ENCODE measurements around the gene RIIAD1. TPM values are rescaled to one million over a fixed set of nuclear protein-coding genes. Genes with fewer than 3 reads are reported as not detected.

Gene RIIAD1
- polyA plus RNA-seq, 10 donors = 0.59 to 1.8 (median 0.78) TPM; not detected in 3

DNA sequence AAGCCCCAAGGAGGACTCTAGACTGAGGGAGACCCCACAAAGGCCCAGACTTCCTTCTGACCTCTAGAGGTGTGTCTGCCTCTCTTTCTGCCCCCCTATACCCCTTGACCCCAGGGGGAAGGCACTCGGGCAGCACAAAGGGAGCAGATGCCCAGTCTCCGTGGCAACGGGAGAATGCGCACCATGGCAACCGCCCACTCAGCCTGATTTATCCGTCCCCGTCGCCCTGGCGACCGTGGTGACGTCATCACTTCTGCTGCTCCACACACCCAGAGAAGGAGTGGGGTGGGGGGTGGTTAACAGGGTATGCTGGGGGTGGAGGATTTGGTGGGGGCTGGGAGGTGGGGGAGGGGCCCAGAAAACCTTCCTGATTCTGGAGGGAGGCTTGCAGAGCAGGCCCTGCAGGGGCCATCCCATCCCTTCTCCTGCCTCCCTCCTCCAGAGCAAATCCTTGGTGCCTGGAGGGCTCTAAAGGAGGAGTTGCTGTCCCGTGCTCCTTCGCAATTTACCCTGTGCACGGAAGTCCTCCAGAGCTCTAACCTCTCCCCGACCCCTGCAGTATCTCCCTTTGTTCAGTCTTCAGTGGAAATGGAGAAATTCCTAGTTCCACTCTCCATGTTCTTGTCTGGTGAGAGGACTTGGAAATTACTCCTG is 11.0 kb upstream of the RIIAD1 start:
- DNase-seq = no peak

DNA sequence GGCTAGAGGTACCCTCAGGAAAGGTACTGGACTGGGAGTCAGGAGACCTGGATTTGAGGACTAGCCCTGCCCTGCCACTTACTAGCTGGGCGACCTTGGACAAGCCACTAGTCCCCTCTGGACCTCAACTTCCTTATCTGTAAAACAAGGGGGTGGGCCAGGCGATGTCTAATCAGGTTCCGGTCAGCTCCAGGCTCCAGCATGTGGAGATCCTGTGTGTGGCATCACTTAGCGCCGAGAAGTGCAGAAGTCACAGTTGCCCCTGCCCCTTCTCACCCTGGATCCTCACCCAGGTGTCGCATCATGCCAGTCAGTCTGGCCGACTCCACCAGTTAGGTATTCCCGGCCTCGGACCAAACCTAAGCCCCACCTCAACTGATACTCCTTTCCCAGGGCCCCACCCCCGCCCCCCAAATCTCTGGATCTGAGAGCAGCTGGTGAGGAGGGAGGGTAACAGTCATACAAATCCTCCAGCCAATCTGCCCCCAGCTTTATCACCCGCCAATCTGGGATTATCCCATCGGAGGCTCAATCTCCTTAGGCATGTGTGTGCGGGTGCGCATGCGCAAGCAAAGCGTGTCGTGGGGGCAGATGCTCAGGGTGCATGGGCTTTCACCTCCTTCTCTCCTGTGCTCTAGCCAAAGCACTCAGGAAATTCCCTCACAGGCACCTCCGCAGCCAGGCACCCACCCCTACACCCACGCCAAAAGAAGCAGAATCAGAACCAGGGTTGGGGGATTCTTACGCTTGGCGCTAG is 10.1 kb upstream of the RIIAD1 start:
- DNase-seq = no peak

DNA sequence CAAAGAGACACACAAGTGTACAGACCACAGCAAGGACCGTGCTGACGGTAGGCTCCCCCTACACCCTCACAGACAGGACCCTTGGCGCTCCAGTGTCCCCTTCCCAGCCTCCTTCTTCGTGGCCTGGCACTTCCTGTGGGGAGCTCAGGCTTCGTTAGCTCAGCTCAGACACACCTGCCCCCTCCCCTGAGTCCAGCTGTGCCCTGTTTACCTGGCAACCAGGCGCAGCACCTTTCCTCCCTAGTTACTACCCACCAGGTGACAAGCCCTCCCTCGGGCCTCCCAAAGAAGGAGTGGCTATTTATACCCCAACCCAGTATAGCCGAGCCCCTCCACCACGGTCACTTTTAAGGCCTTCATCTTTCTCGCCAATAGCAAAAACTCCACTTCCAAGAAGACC is 9.4 kb upstream of the RIIAD1 start:
- no peak for DNase-seq

DNA sequence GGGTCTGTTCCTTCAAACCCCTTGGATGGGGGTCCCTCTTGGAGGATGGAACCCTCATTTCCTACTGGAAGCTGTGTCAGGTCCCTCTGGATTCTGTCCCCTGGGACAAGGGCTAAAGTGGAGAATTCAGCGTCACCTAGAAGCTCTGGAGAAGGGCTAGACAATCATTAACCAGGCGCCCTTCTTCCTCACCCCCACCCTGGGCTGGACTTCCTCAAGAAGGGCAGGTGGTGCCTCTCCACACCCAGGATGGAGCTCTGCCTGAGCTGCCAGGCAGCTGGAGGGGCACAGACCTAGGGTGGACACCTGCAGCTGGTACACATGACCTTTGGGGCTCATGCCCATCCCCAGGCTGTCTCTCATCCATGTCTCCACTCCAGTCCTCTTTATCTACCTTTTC is 8.3 kb upstream of the RIIAD1 start:
- no peak for DNase-seq

DNA sequence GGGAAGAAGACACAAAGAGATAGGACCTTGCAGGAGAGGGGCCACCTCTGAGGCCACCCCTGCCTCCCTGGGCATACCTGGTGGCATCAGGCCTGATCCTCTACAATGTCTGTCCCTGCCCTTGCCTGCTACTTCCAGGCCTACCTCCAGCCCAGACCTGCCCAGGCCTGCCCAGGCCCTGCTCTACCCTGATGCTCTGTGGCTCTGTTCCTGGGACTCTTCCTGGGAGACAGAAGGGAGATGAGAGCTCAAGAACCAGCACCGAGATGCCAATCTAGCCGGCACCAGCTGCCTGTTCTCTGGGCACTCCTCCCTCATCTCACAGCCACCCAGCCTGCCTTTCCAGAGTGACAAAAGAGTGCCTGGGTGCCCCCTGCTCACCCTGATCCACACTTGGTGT is 7.4 kb upstream of the RIIAD1 start:
- DNase-seq = no peak

DNA sequence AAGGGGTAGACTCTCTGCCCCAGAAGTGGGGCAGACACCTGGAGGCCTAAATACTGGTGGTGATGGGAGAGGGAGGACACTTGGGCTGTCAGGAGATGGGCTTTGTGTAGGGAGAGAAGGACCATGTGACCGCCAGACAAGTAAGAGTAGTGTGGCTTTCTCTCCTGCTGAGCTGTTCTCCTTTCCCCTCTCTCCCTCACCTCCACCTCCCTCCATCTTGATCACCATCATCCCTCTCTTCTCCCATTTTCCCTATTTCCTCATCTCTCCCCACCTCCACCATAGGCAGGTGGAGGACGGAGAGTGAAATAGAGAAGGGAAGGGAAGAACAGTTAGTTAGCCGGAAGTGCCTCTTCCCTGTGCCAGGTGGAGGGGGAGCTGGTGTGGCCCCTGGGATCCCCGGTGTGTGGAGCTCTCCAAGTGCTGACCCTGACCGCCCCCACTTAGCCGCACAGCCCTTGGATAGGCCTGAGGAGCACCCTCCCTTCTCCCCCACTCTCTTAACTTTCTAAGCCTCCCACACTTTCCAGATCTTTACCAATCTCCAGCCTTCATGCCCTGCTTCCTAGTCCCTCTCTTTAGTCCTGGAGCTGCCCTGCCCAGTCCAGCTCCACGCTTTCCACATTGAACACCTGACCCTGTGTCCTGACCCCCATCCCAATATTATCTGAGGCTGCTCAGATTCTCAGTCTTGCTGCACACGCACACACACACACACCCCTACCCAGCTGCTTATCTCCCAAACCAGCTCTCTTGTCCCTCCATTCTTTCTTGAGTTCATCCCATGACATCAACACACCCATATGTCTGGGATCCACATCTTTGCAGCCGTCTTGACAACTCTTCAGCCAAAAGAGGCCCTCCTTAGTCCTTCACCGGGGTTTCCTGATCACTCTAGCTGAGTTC is 6.2 kb upstream of the RIIAD1 start:
- no peak for DNase-seq

DNA sequence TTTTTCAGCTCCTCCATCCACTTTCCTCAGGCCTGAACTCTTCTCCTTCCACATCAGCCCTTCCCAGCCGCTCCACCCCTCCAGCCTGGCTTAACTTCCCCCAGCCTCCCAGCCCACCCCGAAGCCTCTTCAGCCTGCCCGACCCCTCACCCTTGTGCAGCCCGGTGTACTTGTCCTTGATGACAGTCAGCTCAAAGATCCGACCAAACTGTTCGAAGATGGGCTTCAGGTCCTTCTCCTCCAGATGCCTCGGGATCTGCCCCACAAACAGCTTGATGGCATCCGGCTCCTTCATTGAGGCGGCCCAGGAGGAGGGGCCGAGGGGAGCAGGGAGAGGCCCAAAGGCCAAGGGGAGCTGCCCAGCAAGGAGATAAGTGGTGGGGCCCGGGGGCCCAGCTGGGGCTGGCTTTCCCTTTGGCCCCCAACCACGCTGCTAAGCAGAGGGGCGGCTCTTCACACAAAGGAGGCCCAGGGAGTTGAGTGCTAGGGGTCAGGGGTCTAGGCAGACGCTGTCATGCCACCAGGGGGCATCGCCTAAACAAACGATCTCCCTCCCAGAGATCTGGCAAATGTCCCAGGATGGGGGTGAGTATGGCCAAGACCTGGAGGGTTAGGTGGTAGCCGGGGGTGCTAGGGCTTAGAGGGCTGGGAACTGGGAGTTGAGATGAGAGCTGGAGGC is 5.5 kb upstream of the RIIAD1 start:
- DNase-seq = no peak

DNA sequence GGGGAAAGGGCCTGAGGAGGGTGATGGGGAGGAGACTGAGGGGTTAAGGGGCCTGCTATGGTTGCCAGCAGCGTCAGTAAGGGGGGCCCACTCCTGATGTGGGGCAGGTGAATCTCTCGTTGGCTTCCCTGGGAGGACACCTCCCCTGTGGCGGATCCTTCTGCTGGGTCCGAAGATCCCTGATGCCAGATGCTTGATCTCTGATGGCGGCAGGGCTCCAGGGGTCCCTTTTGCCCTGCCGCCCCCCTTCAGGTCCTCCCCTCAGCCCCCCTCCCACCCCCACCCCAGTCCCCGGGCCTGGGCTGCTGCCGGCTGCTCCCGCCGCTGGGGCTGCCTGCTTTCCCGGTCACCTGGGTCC is 4.9 kb upstream of the RIIAD1 start:
- no peak for DNase-seq

DNA sequence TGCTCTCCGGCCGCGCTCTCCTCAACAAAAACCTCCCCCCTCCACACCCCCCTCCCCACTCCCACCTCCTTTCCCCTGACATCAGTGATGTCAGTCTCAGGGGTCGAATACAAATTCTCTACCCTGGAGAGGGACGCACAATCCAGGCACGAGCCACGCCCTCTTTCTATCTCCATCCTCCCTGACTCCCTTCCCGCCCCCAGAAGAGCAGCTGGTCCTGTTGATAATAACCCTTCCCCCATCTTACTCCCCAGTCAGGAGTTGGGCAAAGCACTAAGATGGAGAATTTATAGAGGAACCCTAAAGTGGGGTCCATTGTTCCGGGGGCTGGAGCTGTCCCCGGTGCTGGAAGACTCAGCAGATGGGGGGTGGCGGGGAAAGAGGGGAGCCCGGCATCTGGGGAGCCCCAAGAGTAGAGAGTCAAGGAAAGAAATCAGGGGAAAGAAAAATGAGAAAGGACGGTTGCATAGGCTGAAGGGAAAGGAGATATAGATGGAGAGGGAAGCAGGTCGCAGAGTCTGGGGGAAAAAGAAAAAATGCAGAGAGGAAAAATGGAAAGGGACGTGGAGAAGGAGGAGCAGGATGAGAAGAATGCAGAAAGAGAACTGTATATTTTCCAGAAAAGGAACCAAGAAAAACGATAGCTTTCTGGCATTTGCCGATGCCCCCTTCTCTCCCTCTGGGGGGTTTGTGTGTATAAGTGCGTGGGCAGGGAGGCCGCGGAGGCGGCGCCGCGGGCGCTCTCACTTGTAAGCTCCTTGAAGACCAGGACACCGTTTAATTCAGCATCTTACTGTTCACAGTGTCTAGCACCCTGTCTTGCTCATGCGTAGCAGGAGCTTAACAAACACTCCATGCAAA is 4.3 kb upstream of the RIIAD1 start, which contains the start of gene CELF3:
TSS of gene CELF3 (minus strand) at position 33 of the 861 bp plus-strand sequence. CDS start 783 bp downstream, outside the sequence.
- DNase-seq = peak in 1 of 3 donors; percentile 52

DNA sequence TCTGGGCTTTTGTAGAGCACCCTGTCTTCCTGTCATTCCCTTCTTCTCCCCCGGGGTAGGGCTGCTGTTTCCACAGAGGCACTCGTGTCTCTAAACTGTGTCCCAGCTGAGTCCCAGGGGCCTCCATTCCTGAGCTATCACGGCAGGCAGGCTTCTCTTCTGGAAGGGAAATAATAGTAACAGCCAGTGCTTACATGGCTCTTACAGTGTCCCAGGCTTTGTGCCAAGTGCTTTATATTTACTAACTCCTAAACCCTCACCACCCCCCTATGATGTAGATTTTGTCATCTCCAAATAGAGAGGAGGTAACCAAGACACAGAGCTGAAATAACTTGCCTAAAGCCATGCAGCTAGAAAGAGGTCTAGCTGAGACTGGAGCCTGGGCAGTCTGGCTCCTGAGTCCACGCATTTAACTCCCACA is 3.3 kb upstream of the RIIAD1 start:
- no peak for DNase-seq

DNA sequence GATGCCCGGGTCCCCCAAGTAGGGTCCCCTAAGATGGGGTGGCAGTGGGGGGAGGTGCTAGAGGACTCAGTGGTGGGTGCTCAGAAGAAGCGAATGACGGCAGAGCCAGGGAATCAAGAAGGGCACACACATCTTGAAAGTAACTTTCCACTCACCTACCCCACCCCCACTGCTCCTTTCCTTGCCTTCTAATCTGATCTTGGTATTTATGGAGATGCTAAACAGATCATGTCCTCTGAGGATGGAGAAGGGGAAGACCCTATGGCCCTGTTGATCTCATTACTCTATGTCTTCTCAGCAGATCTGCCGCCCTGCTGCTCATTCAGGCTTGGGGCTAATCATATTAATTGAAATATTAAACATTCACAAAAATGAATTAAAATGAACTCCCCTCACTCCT is 2.7 kb upstream of the RIIAD1 start:
- DNase-seq = no peak

DNA sequence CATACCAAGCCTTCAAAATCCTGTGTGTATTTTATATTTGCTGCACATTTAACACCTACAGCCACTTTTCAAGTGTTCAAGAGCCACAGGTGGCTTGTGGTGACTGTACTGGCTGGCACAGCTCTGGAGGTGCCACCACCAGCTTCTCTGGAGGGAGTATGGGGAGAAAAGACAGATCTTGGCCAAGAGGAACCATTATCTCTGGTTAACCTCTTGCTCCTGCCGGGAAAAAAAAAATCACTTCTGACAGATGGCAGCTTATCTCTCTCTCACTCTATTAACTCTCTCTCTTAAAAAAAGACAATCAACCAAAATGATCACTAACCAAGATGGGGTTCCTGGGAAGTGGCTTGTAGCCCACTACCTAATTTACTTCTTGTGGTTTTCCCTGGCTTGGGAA is 1.2 kb upstream of the RIIAD1 start:
- DNase-seq = no peak

DNA sequence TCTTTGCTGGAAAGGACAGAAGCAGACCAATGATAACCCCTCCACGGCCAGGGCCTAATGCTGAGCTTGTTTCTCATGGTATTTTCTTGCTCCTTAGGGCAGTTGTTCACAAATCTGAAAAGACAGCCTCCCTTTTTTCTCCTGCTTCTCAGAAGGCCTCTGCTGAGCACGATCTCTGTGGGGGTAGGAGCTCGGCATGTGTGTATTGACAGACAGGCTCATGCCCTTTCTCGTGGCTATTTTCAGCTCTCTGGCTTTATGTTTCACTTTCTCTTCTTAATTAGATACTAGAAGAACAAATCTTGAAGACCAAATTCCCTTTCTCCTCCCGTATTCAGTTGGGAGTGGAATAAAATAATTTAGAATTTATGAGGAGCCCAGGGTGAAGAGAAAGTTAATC is 768 bp upstream of the RIIAD1 start:
- DNase-seq = no peak

DNA sequence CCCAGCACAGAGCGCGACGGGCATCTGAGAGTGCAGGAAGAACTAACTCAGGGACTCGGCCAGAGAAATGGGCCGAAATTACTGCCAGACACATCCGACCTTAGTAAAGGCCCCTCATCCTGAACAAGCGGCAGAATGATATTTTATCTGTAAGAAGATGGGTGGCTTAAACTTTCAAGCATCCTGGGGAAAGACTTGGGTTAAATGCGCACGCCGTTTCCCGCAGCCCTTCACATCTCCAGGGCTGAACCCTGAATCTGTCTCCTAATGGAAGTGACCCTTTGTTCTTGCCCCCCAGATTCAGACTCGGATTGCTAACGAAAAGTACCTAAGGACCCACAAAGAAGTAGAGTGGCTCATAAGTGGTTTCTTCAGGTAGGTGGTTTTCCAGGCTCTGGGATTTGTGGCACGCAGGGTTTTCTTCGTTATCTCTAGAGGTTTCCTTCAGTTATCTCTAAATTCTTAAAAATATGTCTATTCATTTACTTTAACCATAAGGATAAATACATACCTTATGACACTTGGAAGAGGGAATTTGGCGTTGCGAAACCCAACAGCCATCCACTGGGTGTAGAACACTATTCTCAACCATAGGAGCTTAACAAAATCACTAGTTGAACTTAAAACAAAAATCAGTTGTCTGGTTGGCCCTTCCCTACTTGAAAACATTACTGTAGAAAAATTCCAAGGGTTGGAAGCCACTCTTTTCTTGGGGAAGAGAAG is 627 bp downstream of the RIIAD1 start:
- DNase-seq = no peak

DNA sequence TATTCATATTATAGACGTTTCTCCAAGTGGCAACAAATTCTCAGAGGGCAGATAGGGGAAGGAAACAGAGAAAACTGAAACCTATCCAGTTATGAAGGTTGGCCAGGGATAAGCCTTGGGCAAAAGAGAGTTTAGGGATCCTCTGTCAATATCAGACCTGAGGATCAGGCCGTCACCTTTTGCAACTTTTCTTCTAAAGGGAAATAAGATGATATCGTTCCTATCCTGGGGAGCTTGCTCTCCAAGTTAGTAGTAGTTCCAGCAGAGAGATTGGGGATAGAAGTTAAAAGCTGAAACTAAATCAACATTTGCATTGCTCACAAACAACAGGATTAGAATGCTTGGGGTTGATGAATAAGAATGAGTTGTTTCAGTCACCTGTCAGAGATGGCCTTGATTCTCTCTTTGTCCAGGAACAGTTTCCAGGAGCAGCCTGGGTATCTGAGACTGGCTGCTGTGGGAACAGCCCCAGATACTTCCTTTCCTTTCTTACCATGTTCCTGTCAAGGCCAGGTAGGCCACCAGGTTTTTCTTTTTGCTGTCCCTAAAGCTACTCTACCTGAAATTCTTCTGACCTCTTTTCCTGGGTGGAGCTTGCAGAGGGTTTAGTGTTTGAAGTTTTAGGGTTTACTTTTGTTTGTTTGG is 2.5 kb downstream of the RIIAD1 start:
- no peak for DNase-seq

DNA sequence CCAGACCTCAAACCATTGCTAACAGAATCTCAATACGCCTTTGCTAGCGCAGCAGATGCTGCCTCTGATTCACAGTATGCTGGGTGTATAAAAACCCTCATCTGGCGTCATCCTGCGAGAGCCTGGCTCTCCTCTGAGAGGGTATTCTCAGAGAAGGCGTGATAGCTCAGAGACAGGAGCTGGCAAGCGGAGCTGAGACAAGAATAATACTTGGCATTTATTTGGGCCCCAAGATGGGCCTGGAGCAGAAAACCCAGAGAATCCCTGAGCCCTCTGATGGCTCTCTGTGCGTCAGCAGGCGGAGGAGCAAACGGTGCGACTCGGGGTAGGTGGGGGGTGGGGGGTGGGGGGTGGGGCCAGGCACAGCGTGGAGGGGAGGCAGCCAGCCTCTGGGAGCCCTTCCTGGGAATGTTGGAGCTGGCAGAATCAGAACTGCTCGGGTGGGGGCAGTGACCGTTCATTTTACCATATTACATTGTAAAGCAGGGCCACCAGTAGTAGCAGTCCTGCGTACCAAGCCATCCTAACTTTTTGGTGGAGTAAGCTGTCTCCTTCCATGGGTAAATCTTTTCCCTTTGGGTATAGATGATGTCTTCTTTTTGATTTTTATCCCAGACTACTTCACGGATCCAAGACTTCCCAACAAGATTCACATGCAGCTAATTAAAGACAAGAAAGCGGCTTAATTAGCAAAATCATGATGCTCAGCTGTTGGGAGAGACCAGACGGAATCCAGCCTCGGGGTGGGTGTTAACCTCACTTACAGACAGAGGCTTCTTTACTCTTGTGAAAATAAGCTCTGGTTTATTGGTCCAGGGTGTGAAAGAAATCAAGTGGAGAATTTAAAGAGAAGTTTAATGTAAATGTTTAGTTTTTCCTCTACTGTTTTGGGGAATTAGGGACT is 7.1 kb downstream of the RIIAD1 start:
- peak in 2 of 3 donors; percentile 25 to 53 for DNase-seq

DNA sequence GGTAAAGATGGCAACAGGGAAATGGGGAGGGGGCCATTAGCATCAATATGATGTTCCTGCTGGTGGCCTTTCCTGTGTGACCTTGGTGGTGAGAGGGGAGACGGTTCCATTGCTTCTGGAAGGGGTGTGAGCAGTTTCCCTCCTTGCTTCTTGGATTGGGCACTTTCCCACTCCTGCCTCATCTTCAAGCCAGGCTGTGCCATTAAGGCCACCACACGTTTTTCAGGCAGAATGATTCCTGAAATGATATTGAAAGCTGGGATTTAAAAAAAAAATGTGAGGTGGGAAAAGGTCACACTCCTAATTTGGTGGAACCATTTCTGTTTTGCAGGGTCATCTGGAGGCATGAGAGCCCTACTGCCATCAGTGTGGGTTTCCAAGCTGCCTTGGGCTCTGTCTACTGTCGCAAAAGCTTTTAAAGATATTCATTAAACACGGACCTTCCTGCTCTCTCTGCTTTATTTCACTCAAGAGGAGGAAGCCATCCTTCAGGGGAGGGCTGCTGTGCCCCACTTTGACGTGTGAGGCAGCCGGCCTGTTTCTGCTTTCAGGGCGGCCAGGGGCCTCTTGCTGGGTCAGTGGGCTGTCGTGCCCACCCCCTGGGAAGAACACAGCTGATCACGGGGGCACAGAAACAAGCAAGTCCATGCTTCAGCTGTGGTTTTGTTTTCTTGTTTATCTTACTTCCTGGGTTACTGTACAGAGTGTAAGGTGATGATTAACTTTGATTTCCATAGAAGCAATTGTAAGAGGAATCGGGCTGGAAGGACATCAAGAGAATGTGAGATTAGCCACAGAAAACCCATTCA is 8.0 kb downstream of the RIIAD1 start:
- no peak for DNase-seq

DNA sequence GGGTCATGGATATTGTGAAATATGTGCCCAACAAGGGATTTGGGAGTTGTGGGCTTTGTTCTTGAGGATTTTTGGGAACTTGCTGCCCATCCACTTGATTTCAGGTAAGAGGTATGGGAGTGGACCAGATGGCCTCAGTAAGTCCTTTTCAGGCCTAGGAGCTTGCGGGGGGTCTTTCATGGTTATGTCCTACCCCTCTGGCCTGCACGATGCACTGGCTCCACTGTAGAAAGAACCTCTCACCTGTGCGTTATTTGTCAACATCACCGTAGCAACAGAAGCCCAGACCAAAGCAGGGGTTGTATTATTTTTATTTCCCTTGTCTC is 8.6 kb downstream of the RIIAD1 start:
- DNase-seq = no peak

Measured in muscle of back (tissue), 11 donors.